Kidney (tissue), 14 donors: Measurements from ENCODE around the gene GLUD1. TPM values are rescaled to one million over a fixed set of nuclear protein-coding genes. Genes with fewer than 3 reads are reported as not detected.
"Not testable (repeated sequence)": the region's sequence is repeated elsewhere in the genome, so short reads cannot be mapped to it uniquely, and the experiment has no call there.

Experiments used
- DNase-seq, 5 donors: peaks; one replicate each; pipeline ENCODE4 v3.0.0-alpha.2; 2013 to 2020
- FAIRE-seq: peaks from 2 replicates; lab custom pipeline; 2012; peaks lifted over from hg19 to GRCh38; lab: Jason Lieb, UNC
- H3K27ac ChIP-seq, 2 donors: one replicate each; pipeline ENCODE4 v1.7.0; 2013; ENCODE audit warnings: low read depth in 2 of 2, low read length in 2 of 2, inconsistent platforms in 1 of 2
- H3K27me3 ChIP-seq: one replicate; pipeline ENCODE4 v1.7.1; 2013; ENCODE audit warnings: low read length, inconsistent platforms; ENCODE audit not compliant: control insufficient read depth, insufficient read depth
- H3K36me3 ChIP-seq, 3 donors: one replicate each; pipeline versions ENCODE4 v1.7.0 to v1.7.1; 2013; ENCODE audit warnings: low read length in 3 of 3, control low read depth in 1 of 3, inconsistent platforms in 1 of 3; ENCODE audit not compliant: insufficient read depth in 3 of 3, control insufficient read depth in 2 of 3
- H3K4me1 ChIP-seq, 3 donors: one replicate each; pipeline versions ENCODE4 v1.7.0 to v1.7.1; 2013; ENCODE audit warnings: low read length in 3 of 3, inconsistent platforms in 1 of 3, low read depth in 1 of 3; ENCODE audit not compliant: control insufficient read depth in 2 of 3, insufficient read depth in 2 of 3
- H3K4me3 ChIP-seq, 3 donors: one replicate each; pipeline versions ENCODE4 v1.7.0 to v1.8.1; 2013; ENCODE audit warnings: low read length in 3 of 3, control low read depth in 1 of 3, inconsistent platforms in 1 of 3
- H3K9ac ChIP-seq, 3 donors: one replicate each; pipeline versions ENCODE4 v1.7.0 to v1.7.1; 2013; ENCODE audit warnings: low read length in 3 of 3, control low read depth in 1 of 3, inconsistent platforms in 1 of 3
- H3K9me3 ChIP-seq, 3 donors: one replicate each; pipeline versions ENCODE4 v1.7.0 to v1.7.1; 2013; ENCODE audit warnings: low read length in 3 of 3, control low read depth in 1 of 3, inconsistent platforms in 1 of 3; ENCODE audit not compliant: control insufficient read depth in 2 of 3, insufficient read depth in 1 of 3
- intact Hi-C: fragments of 100-400 bp; cut with DNase I; formaldehyde crosslinking; loops from one replicate; pipeline ENCODE4 v1.11.1; 2022
- polyA plus RNA-seq: library from polyadenylated mRNA; stranded (reverse); fragments of 350-450 nt; fragmentation: Illumina TruSeq; extraction: RNeasy Lipid Tissue Mini Kit (QIAGEN cat#74804); gene quantifications from one replicate; pipeline ENCODE4 v1.2.3, GENCODE V29; 2014; ENCODE audit warnings: low read depth, low replicate concordance; ENCODE audit not compliant: insufficient read depth
- total RNA-seq: library from RNA; stranded (reverse); fragmentation: NEBNext Ultra II Directional; extraction: Animal tissue kit (Norgen Biotek cat#: 25700); gene quantifications from one replicate; pipeline ENCODE4 v1.2.1, GENCODE V29; 2021
- TF ChIP-seq, protein P1 (sequence below): IDR thresholded peaks from 3 replicates; pipeline ENCODE4 v1.5.1; 2012; ENCODE audit warnings: mild to moderate bottlenecking, moderate library complexity, borderline replicate concordance; ENCODE audit not compliant: insufficient read depth; ENCODE audit errors: extremely low read depth
- donor health status: control.
- donor health status: control.
- donor health status: control.
- donor health status: control.
- donor health status: control.
- donor health status: DM: yes; HTN: yes; CAD: no.
- donor health status: Normal renal cell carcinoma (clear cell type).

Gene GLUD1
- total and polyA plus RNA-seq, 2 donors from 2014 or later = 162 to 346 TPM

GRCh38 chr10:87007124-87007523 is 87.5 kb downstream of the GLUD1 start:
- H3K9ac ChIP-seq, H3K9me3 ChIP-seq, H3K27me3 ChIP-seq, H3K4me1 ChIP-seq, FAIRE-seq, DNase-seq, H3K4me3 ChIP-seq, intact Hi-C loops, H3K36me3 ChIP-seq, H3K27ac ChIP-seq: not testable (repeated sequence)

GRCh38 chr10:87000491-87000890 is 94.2 kb downstream of the GLUD1 start:
- TF ChIP-seq, protein P1, sequence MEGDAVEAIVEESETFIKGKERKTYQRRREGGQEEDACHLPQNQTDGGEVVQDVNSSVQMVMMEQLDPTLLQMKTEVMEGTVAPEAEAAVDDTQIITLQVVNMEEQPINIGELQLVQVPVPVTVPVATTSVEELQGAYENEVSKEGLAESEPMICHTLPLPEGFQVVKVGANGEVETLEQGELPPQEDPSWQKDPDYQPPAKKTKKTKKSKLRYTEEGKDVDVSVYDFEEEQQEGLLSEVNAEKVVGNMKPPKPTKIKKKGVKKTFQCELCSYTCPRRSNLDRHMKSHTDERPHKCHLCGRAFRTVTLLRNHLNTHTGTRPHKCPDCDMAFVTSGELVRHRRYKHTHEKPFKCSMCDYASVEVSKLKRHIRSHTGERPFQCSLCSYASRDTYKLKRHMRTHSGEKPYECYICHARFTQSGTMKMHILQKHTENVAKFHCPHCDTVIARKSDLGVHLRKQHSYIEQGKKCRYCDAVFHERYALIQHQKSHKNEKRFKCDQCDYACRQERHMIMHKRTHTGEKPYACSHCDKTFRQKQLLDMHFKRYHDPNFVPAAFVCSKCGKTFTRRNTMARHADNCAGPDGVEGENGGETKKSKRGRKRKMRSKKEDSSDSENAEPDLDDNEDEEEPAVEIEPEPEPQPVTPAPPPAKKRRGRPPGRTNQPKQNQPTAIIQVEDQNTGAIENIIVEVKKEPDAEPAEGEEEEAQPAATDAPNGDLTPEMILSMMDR = no peak
- Histone ChIP-seq H3K9ac (no peak overlapping the region), H3K36me3 (no peaks in the 10 kb centered on the region), H3K27me3 (no peaks in the 10 kb centered on the region), H3K4me3 (no peak overlapping the region), H3K27ac (no peak overlapping the region), H3K9me3 (no peaks in the 10 kb centered on the region), H3K4me1 (no peaks in the 10 kb centered on the region)
- intact Hi-C loops = no loop called here
- FAIRE-seq = no peak
- no peak for DNase-seq

Other genes starting within 250 kb of the GLUD1 start
- gene MMRN2, start 137.2 kb downstream of the GLUD1 start, total RNA-seq = 65.9 TPM
- gene MMRN2, start 137.2 kb downstream of the GLUD1 start, polyA plus RNA-seq = 19.9 TPM
- gene SNCG, start 136.2 kb downstream of the GLUD1 start, total RNA-seq = 41.3 TPM
- 92.8 TPM for gene SNCG, start 136.2 kb downstream of the GLUD1 start, polyA plus RNA-seq
- 357 TPM for gene ADIRF, start 126.4 kb downstream of the GLUD1 start, total RNA-seq
- 897 TPM for gene ADIRF, start 126.4 kb downstream of the GLUD1 start, polyA plus RNA-seq
- not detected for gene FAM25A, start 74.5 kb downstream of the GLUD1 start, total RNA-seq
- not detected for gene FAM25A, start 74.5 kb downstream of the GLUD1 start, polyA plus RNA-seq
- gene SHLD2, start 363 bp upstream of the GLUD1 start, total RNA-seq = 36.9 TPM
- 25.9 TPM for gene SHLD2, start 363 bp upstream of the GLUD1 start, polyA plus RNA-seq
- 1.5 TPM for gene NUTM2A, start 130.6 kb upstream of the GLUD1 start, total RNA-seq
- 1.3 TPM for gene NUTM2A, start 130.6 kb upstream of the GLUD1 start, polyA plus RNA-seq